ENCODE measurements around the gene PRM3. TPM values are rescaled to one million over a fixed set of nuclear protein-coding genes. Genes with fewer than 3 reads are reported as not detected.

The PRM3 gene
- total and polyA plus RNA-seq, 2 donors (not counting 1 experiment from before 2014, with no cell fraction given) = not detected

GRCh38 chr16:11229906-11230305 is 43.5 kb downstream of the PRM3 start:
- H3K9me3 Mint-ChIP-seq (ENCODE audit: insufficient read depth) = no peaks in the 10 kb centered on the region
- H3K9ac ChIP-seq (ENCODE audit: low read length) = no peak overlapping the region
- POLR2A ChIA-PET = interaction anchor here (1.5 kb wide), 1 partner anchor 18 kb away, joined by 3 read pairs; no protein-coding TSS in a partner anchor
- H3K4me3 Mint-ChIP-seq = no peak overlapping the region
- 98% methylated on average over 4 of the region's 4 CpGs for WGBS (ENCODE audit: insufficient coverage)
- DNase-seq = no peak
- no peak overlapping the region for H3K4me2 ChIP-seq (replicated peaks; ENCODE audit: low read depth, low read length, poor library complexity, severe bottlenecking)
- TF ChIP-seq EZH2 (IDR thresholded peaks at IDR 0.05; ENCODE audit: borderline replicate concordance, insufficient read depth, low read depth, low read length, poor library complexity, severe bottlenecking) = no peak
- H3K4me1 ChIP-seq (ENCODE audit: control insufficient read depth in 2 of 2, insufficient read depth in 2 of 2, low read length in 2 of 2) = peaks cover 26 to 32% of the 10 kb centered on the region in 2 donors
- no peaks in the 10 kb centered on the region for H3K79me2 ChIP-seq (ENCODE audit: control insufficient read depth, insufficient read depth, low read length)
- no peaks in the 10 kb centered on the region for H3K27me3 ChIP-seq (replicated peaks in 1 of 4; ENCODE audit: control extremely low read depth in 1 of 4, control insufficient read depth in 3 of 4, insufficient read depth in 4 of 4, low read length in 3 of 4)
- no peaks in the 10 kb centered on the region for H3K9me3 ChIP-seq (ENCODE audit: control extremely low read depth in 1 of 3, control insufficient read depth in 2 of 3, insufficient read depth in 1 of 3, low read length in 2 of 3)
- no peak overlapping the region for H3K27ac ChIP-seq (ENCODE audit: low read length in 2 of 2)
- intact Hi-C loops (cut with micrococcal nuclease) = no loop called here
- ATAC-seq (ENCODE audit: low read depth) = no peak
- no peaks in the 10 kb centered on the region for H3K27me3 Mint-ChIP-seq
- H3K27ac Mint-ChIP-seq = peak overlapping the region; percentile 65
- no peaks in the 10 kb centered on the region for H4K20me1 ChIP-seq (ENCODE audit: control insufficient read depth, insufficient read depth, low read length, poor library complexity, severe bottlenecking)
- peaks cover 49% of the 10 kb centered on the region for H3K4me1 Mint-ChIP-seq
- no peak overlapping the region for H2AFZ ChIP-seq (ENCODE audit: insufficient read depth, low read depth, low read length, poor library complexity, severe bottlenecking)
- H3K4me3 ChIP-seq (ENCODE audit: control extremely low read depth in 1 of 5, extremely low read depth in 1 of 5, insufficient read depth in 1 of 5, low read depth in 2 of 5, low read length in 4 of 5) = no peak overlapping the region
- CTCF ChIA-PET = interaction anchor here (1.4 kb wide), 1 partner anchor 26 kb away, joined by 3 read pairs; the partner anchor contains the start of gene SOCS1
- H3K36me3 ChIP-seq (replicated peaks in 1 of 2; ENCODE audit: control extremely low read depth in 1 of 2, control insufficient read depth in 1 of 2, extremely low read depth in 1 of 2, insufficient read depth in 2 of 2, low read length in 1 of 2) = no peaks in the 10 kb centered on the region

- ChIA-PET CTCF (interaction anchor here (1.4 kb wide), 1 partner anchor 26 kb away, joined by 3 read pairs; the partner anchor contains the start of gene SOCS1), POLR2A (no interaction called here)
- Mint-ChIP-seq H3K9me3 (ENCODE audit: insufficient read depth) (no peaks in the 10 kb centered on the region), H3K27ac (peak overlapping the region; percentile 42), H3K4me3 (no peak overlapping the region), H3K27me3 (no peaks in the 10 kb centered on the region), H3K4me1 (peaks cover 54% of the 10 kb centered on the region)
- Histone ChIP-seq H2AFZ (ENCODE audit: insufficient read depth, low read depth, low read length, poor library complexity, severe bottlenecking) (no peak overlapping the region), H3K4me3 (ENCODE audit: control extremely low read depth in 1 of 5, extremely low read depth in 1 of 5, insufficient read depth in 1 of 5, low read depth in 2 of 5, low read length in 4 of 5) (no peak overlapping the region), H4K20me1 (ENCODE audit: control insufficient read depth, insufficient read depth, low read length, poor library complexity, severe bottlenecking) (no peaks in the 10 kb centered on the region), H3K4me2 (replicated peaks; ENCODE audit: low read depth, low read length, poor library complexity, severe bottlenecking) (no peak overlapping the region), H3K9me3 (ENCODE audit: control extremely low read depth in 1 of 3, control insufficient read depth in 2 of 3, insufficient read depth in 1 of 3, low read length in 2 of 3) (no peaks in the 10 kb centered on the region), H3K9ac (ENCODE audit: low read length) (no peak overlapping the region), H3K27ac (ENCODE audit: low read length in 2 of 2) (no peak overlapping the region), H3K79me2 (ENCODE audit: control insufficient read depth, insufficient read depth, low read length) (no peaks in the 10 kb centered on the region), H3K4me1 (ENCODE audit: control insufficient read depth in 2 of 2, insufficient read depth in 2 of 2, low read length in 2 of 2) (peaks cover 30 to 37% of the 10 kb centered on the region in 2 donors), H3K36me3 (replicated peaks in 1 of 2; ENCODE audit: control extremely low read depth in 1 of 2, control insufficient read depth in 1 of 2, extremely low read depth in 1 of 2, insufficient read depth in 2 of 2, low read length in 1 of 2) (no peaks in the 10 kb centered on the region), H3K27me3 (replicated peaks in 1 of 4; ENCODE audit: control extremely low read depth in 1 of 4, control insufficient read depth in 3 of 4, insufficient read depth in 4 of 4, low read length in 3 of 4) (no peaks in the 10 kb centered on the region)
- TF ChIP-seq EZH2 (IDR thresholded peaks at IDR 0.05; ENCODE audit: borderline replicate concordance, insufficient read depth, low read depth, low read length, poor library complexity, severe bottlenecking) = no peak
- TF ChIP-seq CTCF (IDR thresholded peaks at IDR 0.05) = no peak
- 100% methylated on average over 2 of the region's 5 CpGs for WGBS (ENCODE audit: insufficient coverage)
- intact Hi-C loops (cut with micrococcal nuclease) = no loop called here
- ATAC-seq (ENCODE audit: low read depth) (no peak), DNase-seq (no peak)
Observed at GRCh38 chr16:11229432-11229831, 44.0 kb downstream of the PRM3 start.

All from B cell (primary cell).